ENCODE measurements around the gene SLC35F4. TPM values are rescaled to one million over a fixed set of nuclear protein-coding genes. Genes with fewer than 3 reads are reported as not detected.

Gene SLC35F4
- total RNA-seq, 1 experiment from 2014 or later: not detected

DNA sequence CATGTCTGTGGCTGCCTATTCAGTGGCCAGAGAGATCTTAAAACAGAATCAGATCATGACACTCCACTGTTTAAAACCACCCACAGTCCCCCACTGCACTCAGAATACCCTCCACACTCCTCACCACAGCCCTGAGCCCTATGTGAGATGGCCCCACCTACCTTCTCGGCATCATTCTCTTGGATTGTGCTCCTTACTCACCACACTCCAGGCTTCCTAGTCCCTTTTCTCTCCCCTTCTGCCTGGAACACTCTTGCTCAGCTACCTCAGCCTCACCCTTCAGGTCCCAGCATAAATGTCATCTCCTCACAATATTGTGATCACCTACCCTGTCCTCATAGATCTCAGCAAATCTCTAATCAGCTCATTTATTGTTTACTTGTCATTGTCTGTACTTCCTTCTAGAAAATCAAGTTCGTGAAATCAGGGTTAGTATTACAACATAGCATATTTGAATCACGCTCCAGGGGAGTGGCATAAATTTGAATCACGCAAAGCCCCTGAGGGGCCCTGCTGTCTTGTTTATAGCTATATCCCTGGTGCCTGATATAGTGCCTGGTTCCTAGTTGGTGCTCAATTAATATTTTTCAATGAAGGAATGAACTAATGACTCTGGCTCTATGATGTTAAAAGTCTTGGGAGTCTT lies 42.8 kb downstream of the SLC35F4 start:
- H3K4me3 Mint-ChIP-seq: no peak overlapping the region
- no peaks in the 10 kb centered on the region for H3K23me2 ChIP-seq (ENCODE audit: insufficient read length, low read depth, low read length, poor library complexity, severe bottlenecking)
- H3K9me3 Mint-ChIP-seq: peaks cover 0 to 3% of the 10 kb centered on the region in 2 experiments; a peak in 4 of 5 replicates
- H3K9me3 ChIP-seq (ENCODE audit: control insufficient read depth, low read depth, low read length): no peaks in the 10 kb centered on the region
- DNase-seq: no peak
- no peaks in the 10 kb centered on the region for H3K4me1 Mint-ChIP-seq
- no peak overlapping the region for H3K27ac Mint-ChIP-seq
- H3K27me3 ChIP-seq (ENCODE audit: insufficient read depth, low read length): no peaks in the 10 kb centered on the region
- H4K8ac ChIP-seq (replicated peaks; ENCODE audit: insufficient read length, low read depth, low read length): no peak overlapping the region
- H3K4me2 ChIP-seq (ENCODE audit: insufficient read depth, insufficient read length, low read length): no peak overlapping the region
- no peak overlapping the region for H3K14ac ChIP-seq (ENCODE audit: insufficient read depth, low read length)
- no peak overlapping the region for H3K27ac ChIP-seq (ENCODE audit: insufficient read length, low read depth, low read length)
- no peak overlapping the region for H4K5ac ChIP-seq (ENCODE audit: insufficient read length, low read depth, low read length)
- H3K27me3 Mint-ChIP-seq (ENCODE audit: low read depth): no peaks in the 10 kb centered on the region
- H3K56ac ChIP-seq (ENCODE audit: insufficient read length, low read depth, low read length): no peak overlapping the region
- no peaks in the 10 kb centered on the region for H3K36me3 Mint-ChIP-seq (ENCODE audit: insufficient read depth in 1 of 3, low read depth in 3 of 3)
- H3K23ac ChIP-seq (ENCODE audit: insufficient read length, low read depth, low read length): no peak overlapping the region
- H4K91ac ChIP-seq (ENCODE audit: insufficient read length, low read depth, low read length): no peak overlapping the region
- no CpG with 5 or more reads among the region's 4 CpGs for WGBS (ENCODE audit: extremely low coverage, insufficient read length, low lambda C conversion rate)
- no peaks in the 10 kb centered on the region for H3K79me1 ChIP-seq (ENCODE audit: insufficient read depth, low read depth, low read length, poor library complexity, severe bottlenecking)
- no peak overlapping the region for H3K18ac ChIP-seq (ENCODE audit: insufficient read length, low read depth, low read length)
- no peak overlapping the region for H2BK12ac ChIP-seq (ENCODE audit: insufficient read length, low read depth, low read length)
- H3K9ac ChIP-seq (ENCODE audit: extremely low read depth, insufficient read length, low read length): no peak overlapping the region
- no peak overlapping the region for H2BK120ac ChIP-seq (ENCODE audit: low read depth, low read length, poor library complexity, severe bottlenecking)
- H2BK20ac ChIP-seq (ENCODE audit: low read depth, low read length, poor library complexity, severe bottlenecking): no peak overlapping the region
- no peak overlapping the region for H3T11ph ChIP-seq (ENCODE audit: low read length)
- no peak overlapping the region for H2BK5ac ChIP-seq (ENCODE audit: insufficient read length, low read length)
- H2BK15ac ChIP-seq (ENCODE audit: low read depth, low read length): no peak overlapping the region
- TF ChIP-seq, protein P1, sequence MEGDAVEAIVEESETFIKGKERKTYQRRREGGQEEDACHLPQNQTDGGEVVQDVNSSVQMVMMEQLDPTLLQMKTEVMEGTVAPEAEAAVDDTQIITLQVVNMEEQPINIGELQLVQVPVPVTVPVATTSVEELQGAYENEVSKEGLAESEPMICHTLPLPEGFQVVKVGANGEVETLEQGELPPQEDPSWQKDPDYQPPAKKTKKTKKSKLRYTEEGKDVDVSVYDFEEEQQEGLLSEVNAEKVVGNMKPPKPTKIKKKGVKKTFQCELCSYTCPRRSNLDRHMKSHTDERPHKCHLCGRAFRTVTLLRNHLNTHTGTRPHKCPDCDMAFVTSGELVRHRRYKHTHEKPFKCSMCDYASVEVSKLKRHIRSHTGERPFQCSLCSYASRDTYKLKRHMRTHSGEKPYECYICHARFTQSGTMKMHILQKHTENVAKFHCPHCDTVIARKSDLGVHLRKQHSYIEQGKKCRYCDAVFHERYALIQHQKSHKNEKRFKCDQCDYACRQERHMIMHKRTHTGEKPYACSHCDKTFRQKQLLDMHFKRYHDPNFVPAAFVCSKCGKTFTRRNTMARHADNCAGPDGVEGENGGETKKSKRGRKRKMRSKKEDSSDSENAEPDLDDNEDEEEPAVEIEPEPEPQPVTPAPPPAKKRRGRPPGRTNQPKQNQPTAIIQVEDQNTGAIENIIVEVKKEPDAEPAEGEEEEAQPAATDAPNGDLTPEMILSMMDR (conservative IDR thresholded peaks at IDR 0.05): no peak
- no peak overlapping the region for H2AK5ac ChIP-seq (ENCODE audit: insufficient read length, low read length)
- no peaks in the 10 kb centered on the region for H4K20me1 ChIP-seq (ENCODE audit: control insufficient read depth, insufficient read depth, insufficient read length)
- no peaks in the 10 kb centered on the region for H3K79me2 ChIP-seq (ENCODE audit: insufficient read depth, low read length)
- no peak overlapping the region for H3K4ac ChIP-seq (ENCODE audit: low read depth, low read length)
- no peak overlapping the region for H2AFZ ChIP-seq (ENCODE audit: low read length)
- H3K4me1 ChIP-seq (ENCODE audit: insufficient read depth, low read length): no peaks in the 10 kb centered on the region
